ENCODE measurements around the gene GRB2.

Gene GRB2

GRCh38 chr17:75319904-75320691, 85.4 kb downstream of the GRB2 start:
- peak; percentile 30 for DNase-seq (ENCODE audit: low read depth)
- no peak for TF ChIP-seq CTCF (IDR thresholded peaks at IDR 0.05; ENCODE audit: low read length, missing control alignments)
- no peak overlapping the region for H3K4me3 ChIP-seq (replicated peaks; ENCODE audit: low read depth, low read length)

GRCh38 chr17:75318615-75319222, 86.8 kb downstream of the GRB2 start:
- DNase-seq (ENCODE audit: low read depth): no peak
- no peak overlapping the region for H3K4me3 ChIP-seq (replicated peaks; ENCODE audit: low read depth, low read length)
- no peak for TF ChIP-seq CTCF (IDR thresholded peaks at IDR 0.05; ENCODE audit: low read length, missing control alignments)

GRCh38 chr17:75318211-75318610, 87.3 kb downstream of the GRB2 start:
- no peak overlapping the region for H3K4me3 ChIP-seq (replicated peaks; ENCODE audit: low read depth, low read length)

GRCh38 chr17:75317671-75318070, 87.8 kb downstream of the GRB2 start:
- no peak overlapping the region for H3K4me3 ChIP-seq (replicated peaks; ENCODE audit: low read depth, low read length)
- no peak for TF ChIP-seq CTCF (IDR thresholded peaks at IDR 0.05; ENCODE audit: low read length, missing control alignments)
- no peak for DNase-seq (ENCODE audit: low read depth)

More at GRCh38 chr17:75318211-75318610, 87.3 kb downstream of the GRB2 start:
- DNase-seq (ENCODE audit: low read depth): no peak
- no peak for TF ChIP-seq CTCF (IDR thresholded peaks at IDR 0.05; ENCODE audit: low read length, missing control alignments)

- no peak for DNase-seq (ENCODE audit: low read depth)
- TF ChIP-seq CTCF (IDR thresholded peaks at IDR 0.05; ENCODE audit: low read length, missing control alignments): no peak
- H3K4me3 ChIP-seq (replicated peaks; ENCODE audit: low read depth, low read length): no peak overlapping the region
Measured at GRCh38 chr17:75316253-75316652, 89.2 kb downstream of the GRB2 start.

GRCh38 chr17:75315541-75316243, 89.8 kb downstream of the GRB2 start:
- no peak for TF ChIP-seq CTCF (IDR thresholded peaks at IDR 0.05; ENCODE audit: low read length, missing control alignments)
- no peak overlapping the region for H3K4me3 ChIP-seq (replicated peaks; ENCODE audit: low read depth, low read length)
- DNase-seq (ENCODE audit: low read depth): no peak
